HG03135 (cell line): ENCODE data around the gene PPIL1.

ENCODE experiments used
- ATAC-seq: cut with Tn5 transposase; IDR thresholded peaks from one replicate; pipeline ENCODE4 v1.9.1; 2021; ENCODE audit warnings: mild to moderate bottlenecking, moderate library complexity; ENCODE audit not compliant: unreplicated experiment

PPIL1 gene

GRCh38 chr6:36890112-36890663, 15.6 kb upstream of the PPIL1 start:
- ATAC-seq, result no peak

- no peak for ATAC-seq
Measured at GRCh38 chr6:36888654-36889481, 14.3 kb upstream of the PPIL1 start.

DNA sequence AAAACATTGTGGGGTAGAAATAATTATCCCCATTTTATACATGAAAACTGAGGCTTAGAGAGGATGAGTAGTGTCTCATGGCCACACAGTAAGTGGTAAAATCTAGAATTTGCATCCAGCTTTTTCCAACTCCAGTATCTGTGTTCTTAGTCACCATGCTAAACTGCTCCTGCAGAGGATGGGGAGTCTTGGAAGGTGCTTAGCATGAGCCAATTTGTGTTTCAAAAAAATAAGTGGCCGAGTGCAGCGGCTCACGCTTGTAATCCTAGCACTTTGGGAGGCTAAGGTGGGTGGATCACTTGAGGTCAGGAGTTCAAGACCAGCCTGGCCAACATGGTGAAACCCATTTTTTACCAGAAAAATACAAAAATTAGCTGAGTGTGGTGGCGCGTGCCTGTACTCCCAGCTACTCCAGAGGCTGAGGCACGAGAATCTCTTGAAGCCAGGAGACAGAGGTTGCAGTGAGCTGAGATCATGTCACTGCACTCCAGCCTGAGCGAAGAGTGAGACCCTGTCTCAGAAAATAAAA, 13.6 kb upstream of the PPIL1 start:
- ATAC-seq, result no peak

DNA sequence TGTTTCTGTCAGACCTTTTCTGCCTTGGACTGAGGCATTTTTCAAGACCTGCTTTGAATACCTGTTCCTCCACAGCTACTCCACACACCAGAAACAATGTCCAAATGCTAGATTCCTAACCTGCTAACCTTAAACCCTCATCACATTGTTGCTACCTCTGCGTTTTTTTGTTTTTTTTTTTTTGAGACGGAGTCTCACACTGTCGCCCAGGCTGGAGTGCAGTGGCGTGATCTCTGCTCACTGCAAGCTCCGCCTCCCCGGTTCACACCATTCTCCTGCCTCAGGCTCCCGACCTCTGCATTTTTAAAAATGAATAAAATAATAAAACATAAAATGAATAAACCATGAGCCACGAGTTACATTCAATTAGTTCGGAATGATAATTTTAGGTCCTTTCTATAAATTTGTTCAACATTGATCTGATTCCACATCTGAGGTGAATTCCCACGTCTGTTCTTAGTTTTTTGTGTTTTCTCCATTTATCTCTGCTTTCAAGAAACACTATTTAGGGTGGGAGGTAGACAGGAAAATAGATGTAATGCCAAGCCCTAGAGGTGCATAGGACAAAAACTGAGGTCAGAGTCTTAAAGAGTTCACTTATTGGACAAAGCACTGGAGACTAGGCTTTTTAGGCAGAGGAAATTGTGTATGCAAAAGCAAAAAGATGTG, 12.5 kb upstream of the PPIL1 start:
- no peak for ATAC-seq

DNA sequence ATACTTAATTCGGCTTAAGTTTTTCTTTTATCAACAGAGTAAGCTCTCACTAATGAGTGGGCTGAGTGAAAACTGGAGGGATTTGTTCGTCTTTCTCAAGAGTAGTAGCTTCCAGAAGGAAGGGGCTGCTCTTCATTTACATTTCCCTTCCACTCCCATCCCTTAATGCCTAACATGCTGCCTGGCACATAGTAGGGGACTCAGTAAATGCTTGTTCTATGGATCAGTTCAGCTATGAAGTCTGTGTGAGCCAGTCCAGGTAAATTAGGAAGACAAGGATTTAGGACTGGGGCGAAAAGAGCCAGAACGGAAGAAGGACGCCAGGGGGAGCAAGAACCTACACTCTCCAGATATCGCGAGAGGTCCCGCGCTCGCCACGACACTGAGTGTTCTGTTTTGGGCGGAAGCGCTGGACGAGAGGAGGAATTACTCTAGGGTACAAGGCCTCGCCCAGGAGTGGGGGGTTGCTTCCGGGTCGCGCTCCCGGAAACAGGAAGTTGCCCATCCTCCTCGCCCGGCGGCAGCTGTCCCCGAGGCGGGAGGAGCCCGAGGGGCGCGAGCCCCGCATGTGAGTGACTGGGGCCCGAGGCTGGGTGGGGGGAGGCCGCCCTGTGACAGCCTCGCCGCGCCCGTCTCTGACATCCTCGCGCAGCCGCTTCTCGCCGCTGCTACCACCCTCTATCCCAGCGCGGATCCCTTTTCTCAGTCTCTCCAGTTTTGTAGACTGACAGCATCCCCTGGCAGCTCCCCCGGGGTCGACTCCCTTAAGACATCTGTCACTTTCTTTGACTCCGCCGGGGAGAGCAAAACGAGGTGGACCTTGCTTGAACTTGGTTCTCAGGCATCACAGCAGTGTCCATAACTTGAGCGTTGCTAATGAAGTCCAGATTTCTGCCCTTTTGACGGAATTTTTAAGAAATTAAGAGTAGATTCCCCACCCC, 11.1 kb upstream of the PPIL1 start, which contains the start of gene C6orf89:
TSS of gene C6orf89 (plus strand) at position 492 of the 941 bp plus-strand sequence. CDS start 13,493 bp downstream, outside the sequence.
- ATAC-seq, result peak; percentile 98

GRCh38 chr6:36884610-36885009, 10.0 kb upstream of the PPIL1 start:
- ATAC-seq, result no peak

DNA sequence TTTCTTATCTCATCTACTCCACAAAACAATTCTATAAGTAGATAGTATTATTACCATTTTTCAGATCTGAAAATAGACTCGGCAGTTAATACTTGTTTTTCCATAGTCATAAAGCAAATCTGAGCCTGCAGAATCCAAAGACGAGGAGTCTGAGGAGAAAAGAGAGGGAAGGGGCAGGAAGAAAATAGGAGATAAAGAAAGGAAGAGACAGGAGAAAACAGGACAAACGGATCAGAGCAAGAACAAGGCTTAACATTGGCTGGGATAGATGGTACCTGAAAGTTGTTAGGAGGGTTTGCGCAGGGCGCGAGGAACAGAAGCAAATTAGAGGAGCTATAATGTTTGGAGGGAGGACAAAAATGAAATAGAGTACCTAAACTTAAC, 639 bp upstream of the PPIL1 start:
- no peak for ATAC-seq

GRCh38 chr6:36873612-36874442, 776 bp downstream of the PPIL1 start:
- no peak for ATAC-seq

- no peak for ATAC-seq
Measured at GRCh38 chr6:36873115-36873514, 1.5 kb downstream of the PPIL1 start.

- ATAC-seq, result no peak
Measured at GRCh38 chr6:36871686-36872085, 2.9 kb downstream of the PPIL1 start.

DNA sequence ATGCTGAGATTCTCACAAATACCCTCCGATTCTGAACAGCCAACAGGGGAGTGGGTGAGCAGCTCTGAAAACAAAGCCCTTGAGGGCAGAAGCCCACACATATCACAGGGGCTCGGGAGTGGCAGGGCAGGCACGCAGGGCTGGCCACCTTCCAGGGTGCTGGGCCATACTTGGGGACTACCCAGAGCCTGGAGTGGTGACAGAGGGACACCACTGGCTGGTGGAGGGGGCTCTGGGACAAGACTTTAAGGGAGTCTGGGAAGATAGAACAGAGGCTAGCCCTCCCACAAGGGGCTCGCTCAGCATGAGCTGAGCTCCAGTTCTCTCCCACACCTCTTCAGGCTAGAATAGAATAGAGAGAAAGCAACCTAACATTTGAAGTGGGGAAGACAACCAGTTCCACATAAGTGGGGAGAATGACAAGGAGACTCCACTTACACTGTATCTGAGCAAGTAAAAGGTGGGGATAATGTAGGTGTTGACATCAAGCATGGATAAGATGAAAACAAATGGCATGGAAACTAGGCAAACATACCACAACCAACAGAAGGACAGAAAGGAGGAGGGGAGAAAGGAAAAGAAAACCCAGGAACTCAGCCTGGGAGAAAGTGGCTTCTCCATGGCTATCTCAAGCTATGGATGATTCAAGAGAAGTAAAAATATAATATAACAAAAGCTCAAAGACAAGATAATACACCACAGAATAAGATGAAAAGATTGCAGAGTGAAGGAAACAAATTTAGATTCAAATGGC, 7.0 kb downstream of the PPIL1 start:
- ATAC-seq, result no peak

GRCh38 chr6:36865835-36866234, 8.8 kb downstream of the PPIL1 start:
- no peak for ATAC-seq

DNA sequence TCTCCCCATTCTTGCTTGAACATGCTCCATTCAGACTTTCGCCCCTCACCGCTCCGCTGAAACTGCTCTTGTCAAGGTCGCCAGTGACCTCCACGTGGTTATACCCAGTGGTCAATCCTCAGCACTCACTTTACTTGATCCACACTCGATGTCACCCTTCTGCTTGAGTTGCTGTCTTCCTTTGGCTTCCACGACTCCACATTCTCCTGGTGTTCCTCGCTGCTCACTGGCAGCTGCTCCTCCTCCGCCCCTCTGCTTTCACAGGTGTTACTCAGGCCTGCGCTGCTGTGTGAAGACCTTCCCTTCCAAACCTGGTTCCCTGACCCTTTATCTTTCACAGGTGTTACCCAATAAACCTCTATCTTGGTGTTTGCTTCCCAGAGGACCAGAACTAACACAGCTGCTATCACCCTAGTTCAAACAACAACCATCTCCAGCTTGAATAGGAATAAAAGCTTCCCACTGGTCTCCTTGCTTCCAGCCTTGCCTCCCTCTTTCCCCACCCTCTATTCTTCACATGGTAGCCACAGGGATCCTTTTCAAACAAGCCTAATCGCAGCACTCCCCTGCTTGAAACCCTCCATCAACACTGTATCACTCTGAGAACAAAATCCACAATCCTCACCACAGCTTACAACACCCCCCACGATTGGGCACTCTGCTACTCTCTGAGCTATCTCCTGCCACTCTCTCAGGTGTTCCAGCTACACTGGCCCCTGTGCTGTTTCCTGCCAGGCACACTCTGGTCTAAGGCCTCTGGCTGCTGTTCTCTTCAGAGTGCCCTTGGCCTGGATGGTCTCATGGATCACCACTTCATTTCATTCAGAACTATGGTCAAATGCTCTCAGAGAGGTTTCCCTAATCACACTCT, 10.7 kb downstream of the PPIL1 start:
- no peak for ATAC-seq

DNA sequence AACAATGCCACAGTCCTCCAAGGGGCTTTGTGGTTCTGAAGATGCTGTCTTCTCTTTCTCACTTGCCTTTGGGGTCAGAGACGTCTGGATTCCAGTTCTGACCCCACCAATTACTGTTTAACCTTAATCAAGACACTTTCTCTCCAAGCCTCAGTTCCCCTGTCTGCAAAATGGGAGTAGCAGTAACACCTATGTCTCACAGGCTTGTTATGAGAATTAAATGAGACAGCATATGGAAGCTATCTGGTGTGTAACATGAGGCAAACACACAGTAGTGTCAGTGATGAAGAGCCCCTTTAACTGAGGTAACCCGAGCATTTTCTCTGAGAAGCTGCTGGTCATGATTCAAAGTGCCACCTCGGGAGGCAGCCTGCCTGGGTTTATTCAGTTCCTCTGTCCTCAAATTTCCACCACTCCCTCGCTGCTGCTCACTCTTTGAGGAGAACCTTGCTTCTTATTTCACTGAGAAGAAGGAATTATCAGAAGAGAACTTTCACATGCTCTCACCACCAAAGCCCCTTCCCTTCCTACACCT, 11.7 kb downstream of the PPIL1 start:
- no peak for ATAC-seq

- no peak for ATAC-seq
Measured at GRCh38 chr6:36862164-36862847, 12.3 kb downstream of the PPIL1 start.

- no peak for ATAC-seq
Measured at GRCh38 chr6:36860126-36860525, 14.5 kb downstream of the PPIL1 start.

DNA sequence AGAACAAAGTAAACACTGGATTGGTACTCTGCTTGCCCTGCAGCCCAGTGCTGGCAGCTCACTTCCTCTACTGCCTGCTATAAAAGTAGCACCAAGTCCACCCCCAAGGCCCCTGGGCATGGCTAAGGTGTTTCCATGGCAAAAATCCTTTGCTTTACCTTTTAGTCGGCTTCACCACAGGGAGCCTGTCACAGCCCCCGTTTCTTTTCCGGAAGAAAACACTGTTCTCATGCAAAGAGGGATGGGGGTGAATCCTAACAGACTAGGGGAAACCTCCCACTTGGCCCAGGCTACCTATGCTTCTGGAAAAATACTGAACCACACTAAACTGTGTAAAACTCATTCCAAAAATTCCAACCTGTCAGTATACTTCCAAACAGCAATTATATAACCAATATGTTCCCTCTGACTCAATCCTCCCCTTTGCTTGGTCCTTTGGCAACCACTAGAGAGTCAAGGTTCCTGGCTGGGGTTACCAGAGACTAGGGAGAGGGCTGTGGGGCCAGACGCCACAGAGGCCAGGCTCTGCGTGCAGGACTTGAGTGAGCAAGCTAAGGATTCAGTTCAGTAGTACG, 16.1 kb downstream of the PPIL1 start:
- no peak for ATAC-seq
